ENCODE results near the gene SELE. TPM values are rescaled to one million over a fixed set of nuclear protein-coding genes. Genes with fewer than 3 reads are reported as not detected.
"Not testable (repeated sequence)": the region's sequence is repeated elsewhere in the genome, so short reads cannot be mapped to it uniquely, and the experiment has no call there.

SELE gene
- total and polyA plus RNA-seq, 4 donors = 0.14 to 7.8 (median 4.1) TPM

DNA sequence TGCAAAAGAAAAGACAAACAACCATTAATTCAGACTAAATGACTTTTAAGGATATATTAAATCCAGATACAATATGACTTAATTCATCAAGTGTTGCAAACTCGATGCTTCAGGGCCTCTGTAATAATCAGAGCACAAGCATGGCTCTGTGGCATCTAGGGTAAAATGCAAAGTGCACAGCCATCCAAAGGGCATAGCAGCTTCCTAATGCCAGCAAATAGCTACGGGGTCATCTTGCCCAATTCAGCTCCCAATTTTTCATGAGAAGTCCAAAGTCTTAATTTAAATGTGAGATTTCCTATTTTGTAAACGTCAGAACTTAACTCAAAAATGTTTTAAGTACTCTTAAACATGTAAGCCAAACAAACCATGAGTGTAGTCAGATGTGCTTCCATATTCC, 7.9 kb downstream of the SELE start:
- Histone ChIP-seq H3K27me3 (ENCODE audit: control insufficient read depth, insufficient read depth, low read length) (no peaks in the 10 kb centered on the region), H3K4me1 (ENCODE audit: control insufficient read depth, insufficient read depth, low read length) (no peaks in the 10 kb centered on the region), H3K36me3 (ENCODE audit: control insufficient read depth, insufficient read depth, low read length) (no peaks in the 10 kb centered on the region), H3K27ac (ENCODE audit: low read depth, low read length) (no peak overlapping the region), H3K4me3 (ENCODE audit: low read depth, low read length) (no peak overlapping the region), H3K9me3 (ENCODE audit: control insufficient read depth, insufficient read depth, low read length) (no peaks in the 10 kb centered on the region)
- DNase-seq (ENCODE audit: low read depth in 4 of 6, low spot score in 6 of 6) = no peak
- 83% methylated on average over 1 of the region's 3 CpGs for WGBS (ENCODE audit: insufficient coverage)

GRCh38 chr1:169724168-169724567, 9.7 kb downstream of the SELE start:
- H3K4me1 ChIP-seq (ENCODE audit: control insufficient read depth, insufficient read depth, low read length) = no peaks in the 10 kb centered on the region
- H3K9me3 ChIP-seq (ENCODE audit: control insufficient read depth, insufficient read depth, low read length) = no peaks in the 10 kb centered on the region
- no peaks in the 10 kb centered on the region for H3K27me3 ChIP-seq (ENCODE audit: control insufficient read depth, insufficient read depth, low read length)
- WGBS (ENCODE audit: insufficient coverage) = 49% methylated on average over 3 of the region's 4 CpGs
- no peak for DNase-seq (ENCODE audit: low read depth in 4 of 6, low spot score in 6 of 6)
- H3K4me3 ChIP-seq (ENCODE audit: low read depth, low read length) = no peak overlapping the region
- H3K27ac ChIP-seq (ENCODE audit: low read depth, low read length) = no peak overlapping the region
- H3K36me3 ChIP-seq (ENCODE audit: control insufficient read depth, insufficient read depth, low read length) = no peaks in the 10 kb centered on the region

DNA sequence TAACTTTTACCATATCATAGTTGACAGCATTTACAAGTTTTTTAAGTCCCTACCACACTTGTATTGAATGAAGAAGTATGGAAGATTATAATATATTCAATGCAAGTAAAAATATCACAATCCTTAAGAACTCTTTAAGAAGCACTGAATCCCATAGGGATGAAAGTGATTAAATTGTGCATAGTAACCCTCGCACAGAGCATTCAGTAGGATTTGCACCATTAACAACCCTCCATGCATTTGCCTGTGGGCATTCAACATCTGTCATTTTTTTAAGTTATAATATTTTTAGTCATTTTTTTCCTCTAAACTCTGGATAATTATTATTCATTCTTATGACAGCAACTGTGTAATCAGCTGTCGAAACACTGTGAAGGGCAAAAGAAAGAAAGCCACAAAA, 10.1 kb downstream of the SELE start:
- no peaks in the 10 kb centered on the region for H3K36me3 ChIP-seq (ENCODE audit: control insufficient read depth, insufficient read depth, low read length)
- H3K4me1 ChIP-seq (ENCODE audit: control insufficient read depth, insufficient read depth, low read length) = no peaks in the 10 kb centered on the region
- H3K4me3 ChIP-seq (ENCODE audit: low read depth, low read length) = no peak overlapping the region
- no peak overlapping the region for H3K27ac ChIP-seq (ENCODE audit: low read depth, low read length)
- H3K9me3 ChIP-seq (ENCODE audit: control insufficient read depth, insufficient read depth, low read length) = no peaks in the 10 kb centered on the region
- DNase-seq (ENCODE audit: low read depth in 4 of 6, low spot score in 6 of 6) = peak in 1 of 6 donors; percentile 24
- no peaks in the 10 kb centered on the region for H3K27me3 ChIP-seq (ENCODE audit: control insufficient read depth, insufficient read depth, low read length)
- no CpG with 5 or more reads among the region's 2 CpGs for WGBS (ENCODE audit: insufficient coverage)

DNA sequence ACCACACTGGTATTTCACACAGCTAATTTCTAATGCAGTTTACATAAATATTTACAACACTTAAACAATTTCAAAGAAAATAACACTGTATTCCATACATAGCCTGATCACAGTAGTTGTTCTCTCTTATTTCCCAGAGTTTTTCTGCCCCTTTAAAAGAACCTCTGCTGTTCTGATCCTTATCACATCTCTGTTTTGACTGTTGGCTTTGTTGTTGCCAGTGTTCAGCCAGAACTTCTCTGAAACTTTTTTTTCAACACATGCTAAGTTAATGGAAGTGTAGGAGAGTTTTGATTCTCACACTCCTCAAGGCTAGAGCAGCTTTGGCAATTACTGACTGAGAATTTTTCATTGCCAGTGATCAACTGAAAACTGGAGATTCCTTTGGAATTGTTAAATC, 11.1 kb downstream of the SELE start:
- Histone ChIP-seq H3K27ac (ENCODE audit: low read depth, low read length) (no peak overlapping the region), H3K4me1 (ENCODE audit: control insufficient read depth, insufficient read depth, low read length) (no peaks in the 10 kb centered on the region), H3K9me3 (ENCODE audit: control insufficient read depth, insufficient read depth, low read length) (no peaks in the 10 kb centered on the region), H3K27me3 (ENCODE audit: control insufficient read depth, insufficient read depth, low read length) (no peaks in the 10 kb centered on the region), H3K4me3 (ENCODE audit: low read depth, low read length) (no peak overlapping the region), H3K36me3 (ENCODE audit: control insufficient read depth, insufficient read depth, low read length) (no peaks in the 10 kb centered on the region)
- DNase-seq (ENCODE audit: low read depth in 4 of 6, low spot score in 6 of 6) = no peak

DNA sequence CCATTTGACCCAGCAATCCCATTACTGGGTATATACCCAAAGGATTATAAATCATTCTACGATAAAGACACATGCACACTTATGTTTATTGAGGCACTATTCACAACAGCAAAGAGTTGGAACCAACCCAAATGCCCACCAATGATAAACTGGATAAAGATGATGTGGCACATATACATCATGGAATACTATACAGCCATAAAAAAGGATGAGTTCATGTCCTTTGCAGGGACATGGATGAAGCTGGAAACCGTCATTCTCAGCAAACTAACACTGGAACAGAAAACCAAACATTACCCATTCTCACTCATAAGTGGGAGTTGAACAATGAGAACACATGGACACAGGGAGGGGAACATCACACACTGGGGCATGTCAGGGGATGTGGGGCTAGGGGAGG, 18.8 kb downstream of the SELE start:
- H3K4me1 ChIP-seq (ENCODE audit: control insufficient read depth, insufficient read depth, low read length); H3K9me3 ChIP-seq (ENCODE audit: control insufficient read depth, insufficient read depth, low read length); H3K27ac ChIP-seq (ENCODE audit: low read depth, low read length); H3K4me3 ChIP-seq (ENCODE audit: low read depth, low read length); H3K27me3 ChIP-seq (ENCODE audit: control insufficient read depth, insufficient read depth, low read length); DNase-seq (ENCODE audit: low read depth in 4 of 6, low spot score in 6 of 6); H3K36me3 ChIP-seq (ENCODE audit: control insufficient read depth, insufficient read depth, low read length): not testable (repeated sequence)
- WGBS (ENCODE audit: insufficient coverage) = no CpG with 5 or more reads among the region's 2 CpGs

DNA sequence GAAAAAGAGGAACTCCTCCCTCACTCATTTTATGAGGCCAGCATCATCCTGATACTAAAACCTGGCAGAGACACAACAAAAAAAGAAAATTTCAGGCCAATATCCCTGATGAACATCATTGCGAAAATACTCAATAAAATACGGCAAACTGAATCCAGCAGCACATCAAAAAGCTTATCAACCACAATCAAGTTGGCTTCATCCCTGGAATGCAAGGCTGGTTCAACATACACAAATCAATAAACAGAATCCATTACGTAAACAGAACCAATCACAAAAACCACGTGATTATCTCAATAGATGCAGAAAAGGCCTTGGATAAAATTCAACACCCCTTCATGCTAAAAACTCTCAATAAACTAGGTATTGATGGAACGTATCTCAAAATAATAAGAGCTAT, 20.8 kb downstream of the SELE start:
- WGBS (ENCODE audit: insufficient coverage) = 100% methylated on average over 2 of the region's 5 CpGs

DNA sequence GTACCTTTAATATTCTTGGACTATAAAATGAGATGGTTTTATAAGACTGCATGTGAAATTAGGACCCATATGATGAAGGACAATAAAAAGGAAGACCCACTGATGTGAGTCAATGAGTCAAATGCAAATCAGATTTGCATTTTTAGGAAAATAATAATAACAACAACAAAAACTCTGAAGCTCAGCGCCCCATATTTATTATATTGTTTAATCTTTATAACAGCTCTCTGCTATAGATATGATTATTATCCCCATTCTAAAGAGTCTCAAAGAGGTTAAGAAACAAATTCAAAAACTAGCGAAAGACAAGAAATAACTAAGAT, 21.6 kb downstream of the SELE start:
- no peaks in the 10 kb centered on the region for H3K36me3 ChIP-seq (ENCODE audit: control insufficient read depth, insufficient read depth, low read length)
- peaks cover 2% of the 10 kb centered on the region for H3K9me3 ChIP-seq (ENCODE audit: control insufficient read depth, insufficient read depth, low read length)
- no peaks in the 10 kb centered on the region for H3K27me3 ChIP-seq (ENCODE audit: control insufficient read depth, insufficient read depth, low read length)
- no peak overlapping the region for H3K27ac ChIP-seq (ENCODE audit: low read depth, low read length)
- no peaks in the 10 kb centered on the region for H3K4me1 ChIP-seq (ENCODE audit: control insufficient read depth, insufficient read depth, low read length)
- H3K4me3 ChIP-seq (ENCODE audit: low read depth, low read length) = no peak overlapping the region
- WGBS (ENCODE audit: insufficient coverage) = no CpG with 5 or more reads among the region's 2 CpGs
- DNase-seq (ENCODE audit: low read depth in 4 of 6, low spot score in 6 of 6) = no peak

More for the DNA sequence above, 20.8 kb downstream of the SELE start:
- H3K4me1 ChIP-seq (ENCODE audit: control insufficient read depth, insufficient read depth, low read length); H3K36me3 ChIP-seq (ENCODE audit: control insufficient read depth, insufficient read depth, low read length); H3K27ac ChIP-seq (ENCODE audit: low read depth, low read length); DNase-seq (ENCODE audit: low read depth in 4 of 6, low spot score in 6 of 6); H3K9me3 ChIP-seq (ENCODE audit: control insufficient read depth, insufficient read depth, low read length); H3K27me3 ChIP-seq (ENCODE audit: control insufficient read depth, insufficient read depth, low read length); H3K4me3 ChIP-seq (ENCODE audit: low read depth, low read length): not testable (repeated sequence)

DNA sequence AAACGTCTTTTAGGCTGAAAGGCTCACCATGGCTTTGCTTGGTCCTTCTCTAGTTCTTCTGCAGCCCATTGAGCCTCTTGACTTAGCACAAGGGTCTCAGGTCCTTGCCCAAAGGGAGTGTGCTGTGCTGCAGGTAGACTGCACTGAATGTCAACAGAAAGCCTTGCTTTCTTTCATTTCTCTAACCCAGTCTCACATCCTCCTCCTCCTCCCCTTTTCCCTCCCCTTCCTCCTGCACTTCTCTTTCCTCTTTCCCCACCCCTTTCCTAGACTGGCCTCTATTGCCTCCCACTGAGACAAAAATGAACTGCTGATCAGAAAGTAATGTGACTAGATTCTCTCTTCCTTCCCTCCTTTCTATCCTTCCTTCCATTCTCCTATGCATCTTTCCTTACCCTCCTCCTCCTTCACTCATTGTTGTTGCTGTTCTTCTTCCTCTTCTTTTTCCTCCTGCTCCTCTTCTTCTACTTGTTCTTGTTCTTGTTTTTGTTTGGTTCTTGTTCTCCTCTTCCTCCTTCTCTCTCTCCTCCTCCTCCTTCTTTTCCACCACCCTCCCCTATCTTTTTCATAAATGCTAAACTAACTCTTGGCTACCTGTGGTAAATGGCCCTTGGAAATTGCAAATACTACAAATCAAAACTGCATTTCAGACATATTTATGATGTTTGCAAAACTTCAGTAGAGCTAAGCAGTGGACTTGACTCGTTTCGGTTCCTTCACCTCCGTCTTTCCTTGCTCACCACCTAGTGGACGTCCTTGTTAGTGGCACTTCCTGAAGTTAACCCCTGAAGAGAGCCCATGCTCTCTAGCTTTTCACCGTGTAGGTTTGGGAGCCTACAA, 22.2 kb downstream of the SELE start, which contains the start of gene SELL:
TSS of gene SELL (minus strand) at position 152 of the 840 bp plus-strand sequence. CDS start at position 30, 122 bp downstream.
- Histone ChIP-seq H3K4me3 (ENCODE audit: low read depth, low read length) (no peak within 1 kb of the TSS), H3K27ac (ENCODE audit: low read depth, low read length) (no peak within 1 kb of the TSS), H3K4me1 (ENCODE audit: control insufficient read depth, insufficient read depth, low read length) (no peaks in the 10 kb centered on the region), H3K27me3 (ENCODE audit: control insufficient read depth, insufficient read depth, low read length) (no peaks in the 10 kb centered on the region), H3K9me3 (ENCODE audit: control insufficient read depth, insufficient read depth, low read length) (peaks cover 2% of the 10 kb centered on the region), H3K36me3 (ENCODE audit: control insufficient read depth, insufficient read depth, low read length) (no peaks in the 10 kb centered on the region)
- DNase-seq (ENCODE audit: low read depth in 4 of 6, low spot score in 6 of 6) = peak in 5 of 6 donors; percentile 17 to 71 (median 27)
- WGBS (ENCODE audit: insufficient coverage) = 12% methylated on average over 5 of the region's 6 CpGs

DNA sequence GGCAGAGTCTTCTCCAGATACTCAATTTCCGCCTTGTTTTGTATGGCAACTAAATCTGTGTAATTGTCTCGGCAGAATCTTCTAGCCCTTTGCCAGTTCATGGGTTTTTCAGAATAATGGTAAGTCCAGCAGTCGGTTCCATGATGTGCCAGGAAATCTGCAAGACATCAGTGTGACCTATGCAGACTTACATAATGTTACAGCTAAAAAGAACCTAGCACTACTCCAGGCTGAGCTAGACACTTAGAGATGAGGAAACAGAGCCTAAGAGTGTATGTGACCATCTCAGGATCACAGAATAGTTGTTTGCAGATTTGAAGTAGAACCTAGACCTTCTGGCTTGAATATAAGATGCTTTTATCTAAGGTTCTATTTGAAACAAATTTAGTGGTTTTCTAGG, 25.2 kb downstream of the SELE start:
- WGBS (ENCODE audit: insufficient coverage) = 89% methylated on average over 2 of the region's 3 CpGs
- Histone ChIP-seq H3K4me3 (ENCODE audit: low read depth, low read length) (no peak overlapping the region), H3K4me1 (ENCODE audit: control insufficient read depth, insufficient read depth, low read length) (no peaks in the 10 kb centered on the region), H3K27me3 (ENCODE audit: control insufficient read depth, insufficient read depth, low read length) (no peaks in the 10 kb centered on the region), H3K36me3 (ENCODE audit: control insufficient read depth, insufficient read depth, low read length) (no peaks in the 10 kb centered on the region), H3K9me3 (ENCODE audit: control insufficient read depth, insufficient read depth, low read length) (no peaks in the 10 kb centered on the region), H3K27ac (ENCODE audit: low read depth, low read length) (no peak overlapping the region)
- no peak for DNase-seq (ENCODE audit: low read depth in 4 of 6, low spot score in 6 of 6)

DNA sequence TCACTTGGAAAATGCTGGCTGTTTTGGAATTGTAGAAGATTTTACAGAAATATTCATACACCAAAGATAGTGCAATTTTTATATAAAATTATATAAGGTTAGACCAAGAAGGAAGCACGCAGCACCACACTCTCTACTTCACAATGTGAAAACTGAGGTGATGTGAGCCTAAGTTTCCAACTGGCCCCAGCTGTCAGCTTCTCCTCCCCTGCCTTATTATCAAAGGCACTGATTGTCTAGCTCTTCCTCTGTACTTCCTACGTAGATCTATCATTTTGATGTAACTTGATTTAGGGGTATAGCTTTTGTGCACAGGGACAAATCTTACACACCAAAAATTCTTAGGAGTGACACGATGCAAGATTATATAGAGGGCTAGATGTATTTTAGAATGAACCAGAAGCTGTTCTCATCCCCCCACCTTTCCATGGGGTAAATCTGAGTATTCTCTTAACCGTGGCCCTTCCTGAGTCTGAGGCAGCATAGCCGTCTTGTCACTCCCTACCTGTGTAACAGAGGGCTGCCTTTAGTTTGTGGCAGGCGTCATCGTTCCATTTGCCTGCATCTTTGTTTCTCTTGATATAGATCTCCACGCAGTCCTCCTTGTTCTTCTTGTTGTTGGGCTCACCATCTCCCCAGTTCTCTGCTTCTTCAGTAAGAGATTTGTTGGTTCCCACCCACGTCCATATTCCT, 25.8 kb downstream of the SELE start:
- Histone ChIP-seq H3K27me3 (ENCODE audit: control insufficient read depth, insufficient read depth, low read length) (no peaks in the 10 kb centered on the region), H3K9me3 (ENCODE audit: control insufficient read depth, insufficient read depth, low read length) (no peaks in the 10 kb centered on the region), H3K4me3 (ENCODE audit: low read depth, low read length) (no peak overlapping the region), H3K36me3 (ENCODE audit: control insufficient read depth, insufficient read depth, low read length) (no peaks in the 10 kb centered on the region), H3K27ac (ENCODE audit: low read depth, low read length) (no peak overlapping the region), H3K4me1 (ENCODE audit: control insufficient read depth, insufficient read depth, low read length) (no peaks in the 10 kb centered on the region)
- 82% methylated on average over 6 of the region's 9 CpGs for WGBS (ENCODE audit: insufficient coverage)
- DNase-seq (ENCODE audit: low read depth in 4 of 6, low spot score in 6 of 6) = no peak

Data from spinal cord (tissue), 10 donors.